Osteoblast (primary cell): ENCODE results near the gene NPRL2. TPM values are rescaled to one million over a fixed set of nuclear protein-coding genes. Genes with fewer than 3 reads are reported as not detected.

Source experiments
- DNase-seq: peaks from one replicate; pipeline ENCODE4 v3.0.0; 2011; ENCODE audit warnings: low spot score, mixed read lengths; ENCODE audit not compliant: insufficient read length; ENCODE audit errors: missing footprints
- H2AFZ ChIP-seq: 2 replicates; pipeline ENCODE4 v1.6.0; 2011; ENCODE audit warnings: mild to moderate bottlenecking, low read length
- H3K27ac ChIP-seq: 2 replicates; pipeline ENCODE4 v1.5.1; 2011; ENCODE audit warnings: mild to moderate bottlenecking, low read depth, low read length, moderate library complexity
- H3K27me3 ChIP-seq: 2 replicates; pipeline ENCODE4 v1.6.0; 2012; ENCODE audit warnings: mild to moderate bottlenecking, control low read depth, inconsistent platforms, low read length, moderate library complexity; ENCODE audit not compliant: insufficient read depth
- H3K36me3 ChIP-seq: 2 replicates; pipeline ENCODE4 v1.5.1; 2011; ENCODE audit warnings: mild to moderate bottlenecking, low read length, control low read depth, moderate library complexity; ENCODE audit not compliant: insufficient read depth
- H3K4me1 ChIP-seq: 2 replicates; pipeline ENCODE4 v1.5.1; 2011; ENCODE audit warnings: mild to moderate bottlenecking, low read length, control low read depth, moderate library complexity; ENCODE audit not compliant: insufficient read depth
- H3K4me2 ChIP-seq: 2 replicates; pipeline ENCODE4 v1.6.0; 2011; ENCODE audit warnings: mild to moderate bottlenecking, low read length; ENCODE audit not compliant: insufficient read depth
- H3K4me3 ChIP-seq: fragments of 200-600 bp; sonication (generic); 3 replicates; pipeline ENCODE4 v1.5.1; 2012; ENCODE audit warnings: mild to moderate bottlenecking, low read length, inconsistent platforms; ENCODE audit not compliant: insufficient read depth
- H3K79me2 ChIP-seq: 2 replicates; pipeline ENCODE4 v1.6.0; 2012; ENCODE audit warnings: mild to moderate bottlenecking, low read length, control low read depth, inconsistent platforms; ENCODE audit not compliant: insufficient read depth
- H3K9me3 ChIP-seq: 2 replicates; pipeline ENCODE4 v1.5.1; 2011; ENCODE audit warnings: low read depth, low read length, control low read depth
- H4K20me1 ChIP-seq: 2 replicates; pipeline ENCODE4 v1.6.0; 2012; ENCODE audit warnings: mild to moderate bottlenecking, low read length, control low read depth; ENCODE audit not compliant: insufficient read depth
- CTCF ChIP-seq: IDR thresholded peaks from 2 replicates; pipeline ENCODE4 v1.5.1; 2011; ENCODE audit warnings: mild to moderate bottlenecking, low read depth, low read length, moderate library complexity; ENCODE audit errors: extremely low read depth
- total RNA-seq: library from RNA; depleted of rRNA; stranded (reverse); fragments of >200 nt; gene quantifications from 2 replicates; pipeline ENCODE4 v1.2.3, GENCODE V29; 2012

The NPRL2 gene
- total RNA-seq, 1 donor = 21.7 TPM

- H3K4me2 ChIP-seq = no peak overlapping the region
- H3K79me2 ChIP-seq = no peaks in the 10 kb centered on the region
- H3K4me1 ChIP-seq = peaks cover 4% of the 10 kb centered on the region
- H2AFZ ChIP-seq = no peak overlapping the region
- TF ChIP-seq CTCF = no peak
- H3K4me3 ChIP-seq = no peak overlapping the region
- H3K27ac ChIP-seq = no peak overlapping the region
- H3K27me3 ChIP-seq = peaks cover 5% of the 10 kb centered on the region
- H3K36me3 ChIP-seq = no peaks in the 10 kb centered on the region
- DNase-seq = no peak
- H4K20me1 ChIP-seq = peaks cover 2% of the 10 kb centered on the region
- H3K9me3 ChIP-seq = no peaks in the 10 kb centered on the region
Measured at GRCh38 chr3:50365842-50366220, 15.3 kb upstream of the NPRL2 start.

GRCh38 chr3:50365080-50365841 lies 14.7 kb upstream of the NPRL2 start:
- Histone ChIP-seq H3K4me1 (peaks cover 4% of the 10 kb centered on the region), H2AFZ (peak overlapping the region; percentile 41), H3K79me2 (no peaks in the 10 kb centered on the region), H3K4me2 (peak overlapping the region; percentile 73), H3K9me3 (no peaks in the 10 kb centered on the region), H3K27me3 (peaks cover 5% of the 10 kb centered on the region), H4K20me1 (peaks cover 2% of the 10 kb centered on the region), H3K4me3 (peak overlapping the region; percentile 67), H3K27ac (no peak overlapping the region), H3K36me3 (no peaks in the 10 kb centered on the region)
- DNase-seq = peak; percentile 99
- no peak for TF ChIP-seq CTCF

- Histone ChIP-seq H3K36me3 (no peaks in the 10 kb centered on the region), H3K79me2 (no peaks in the 10 kb centered on the region), H3K9me3 (no peaks in the 10 kb centered on the region), H3K4me3 (peak overlapping the region; percentile 67), H4K20me1 (peaks cover 2% of the 10 kb centered on the region), H2AFZ (peak overlapping the region; percentile 81), H3K4me2 (peak overlapping the region; percentile 73), H3K27ac (no peak overlapping the region), H3K4me1 (peaks cover 7% of the 10 kb centered on the region), H3K27me3 (peaks cover 5% of the 10 kb centered on the region)
- DNase-seq = peak; percentile 97
- TF ChIP-seq CTCF = no peak
Measured at GRCh38 chr3:50364573-50365079, 14.1 kb upstream of the NPRL2 start.

GRCh38 chr3:50359760-50360110 lies 9.2 kb upstream of the NPRL2 start:
- H3K4me2 ChIP-seq = peak overlapping the region; percentile 85
- TF ChIP-seq CTCF = no peak
- H3K27ac ChIP-seq = no peak overlapping the region
- peaks cover 24% of the 10 kb centered on the region for H3K36me3 ChIP-seq
- peaks cover 42% of the 10 kb centered on the region for H4K20me1 ChIP-seq
- peaks cover 37% of the 10 kb centered on the region for H3K4me1 ChIP-seq
- peak overlapping the region; percentile 92 for H2AFZ ChIP-seq
- H3K79me2 ChIP-seq = peaks cover 45% of the 10 kb centered on the region
- no peaks in the 10 kb centered on the region for H3K9me3 ChIP-seq
- H3K27me3 ChIP-seq = no peaks in the 10 kb centered on the region
- no peak for DNase-seq
- peak overlapping the region; percentile 92 for H3K4me3 ChIP-seq
